Upper lobe of right lung (tissue), 1 donor: ENCODE results near the gene ALDH1B1. TPM values are rescaled to one million over a fixed set of nuclear protein-coding genes. Genes with fewer than 3 reads are reported as not detected.
A peak's percentile ranks its signal among the peaks of the same experiment; 100 is the strongest.

ENCODE experiments used
- ATAC-seq: fragments of 200-7000 bp; cut with Tn5 transposase; one replicate; pipeline ENCODE4 v1.9.1; 2020; ENCODE audit warnings: mild to moderate bottlenecking, moderate library complexity
- DNase-seq: peaks from one replicate; pipeline ENCODE4 v3.0.0-alpha.2; 2020
- H3K27ac ChIP-seq: fragments of 200-600 bp; one replicate; pipeline ENCODE4 v1.8.0; 2022
- H3K27me3 ChIP-seq: fragments of 200-600 bp; one replicate; pipeline ENCODE4 v1.8.0; 2022; ENCODE audit warnings: mild to moderate bottlenecking
- H3K36me3 ChIP-seq: fragments of 200-600 bp; one replicate; pipeline ENCODE4 v1.8.0; 2022
- H3K4me1 ChIP-seq: fragments of 200-600 bp; one replicate; pipeline ENCODE4 v1.8.0; 2022
- H3K4me3 ChIP-seq: fragments of 200-600 bp; one replicate; pipeline ENCODE4 v1.8.0; 2022; ENCODE audit warnings: mild to moderate bottlenecking
- H3K9me3 ChIP-seq: fragments of 200-600 bp; one replicate; pipeline ENCODE4 v1.8.0; 2022
- intact Hi-C: fragments of 100-400 bp; cut with DNase I; formaldehyde crosslinking; loops from one replicate; pipeline ENCODE4 v1.11.0; 2022
- total RNA-seq: library from RNA; stranded (reverse); fragmentation: NEBNext Ultra II Directional; extraction: Animal tissue kit (Norgen Biotek cat#: 25700); gene quantifications from one replicate; pipeline ENCODE4 v1.2.1, GENCODE V29; 2021
- TF ChIP-seq, protein P1 (sequence below): fragments of 200-600 bp; IDR thresholded peaks from one replicate; pipeline ENCODE4 v1.8.0; 2022; ENCODE audit warnings: antibody characterized with exemption
- donor health status: DM: no; HTN: yes; CAD: no; lungs with severe emphysema.

The ALDH1B1 gene
- total RNA-seq, 1 donor from 2014 or later = 13.7 TPM

DNA sequence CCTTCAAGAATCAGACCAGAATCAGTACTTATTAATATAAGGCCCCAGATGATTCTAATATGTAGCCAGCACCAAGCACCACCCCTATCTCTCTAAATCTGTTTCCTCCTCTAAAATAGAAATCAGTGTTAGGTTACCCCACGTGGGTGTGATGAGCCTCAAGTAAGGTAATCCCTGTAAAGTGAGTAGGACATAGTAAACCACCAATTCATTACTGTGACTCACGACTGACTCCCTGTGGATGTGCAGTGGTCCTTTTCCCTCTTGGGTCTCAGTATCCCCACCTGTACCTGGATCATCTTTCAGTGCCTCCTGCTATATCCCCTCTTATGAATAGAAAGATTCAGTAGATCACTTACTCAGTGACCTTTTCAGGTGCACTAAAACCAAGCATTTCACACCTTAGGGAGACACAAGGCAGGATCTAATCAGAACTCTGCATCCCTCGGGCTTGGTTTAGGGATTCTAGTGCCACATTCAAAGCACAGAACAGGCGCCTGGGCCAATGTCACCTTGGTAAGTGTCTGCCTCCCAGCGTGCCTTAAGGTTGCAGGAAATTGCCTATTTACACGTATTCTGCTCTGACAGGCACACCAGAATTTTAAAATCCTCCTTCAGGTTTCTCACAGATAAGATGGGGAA lies 12.2 kb upstream of the ALDH1B1 start:
- Histone ChIP-seq H3K27me3 (no peaks in the 10 kb centered on the region), H3K4me1 (no peaks in the 10 kb centered on the region), H3K27ac (no peak overlapping the region), H3K4me3 (no peak overlapping the region), H3K36me3 (no peaks in the 10 kb centered on the region), H3K9me3 (no peaks in the 10 kb centered on the region)
- no peak for ATAC-seq
- DNase-seq = no peak
- intact Hi-C loops = no loop called here
- TF ChIP-seq, protein P1, sequence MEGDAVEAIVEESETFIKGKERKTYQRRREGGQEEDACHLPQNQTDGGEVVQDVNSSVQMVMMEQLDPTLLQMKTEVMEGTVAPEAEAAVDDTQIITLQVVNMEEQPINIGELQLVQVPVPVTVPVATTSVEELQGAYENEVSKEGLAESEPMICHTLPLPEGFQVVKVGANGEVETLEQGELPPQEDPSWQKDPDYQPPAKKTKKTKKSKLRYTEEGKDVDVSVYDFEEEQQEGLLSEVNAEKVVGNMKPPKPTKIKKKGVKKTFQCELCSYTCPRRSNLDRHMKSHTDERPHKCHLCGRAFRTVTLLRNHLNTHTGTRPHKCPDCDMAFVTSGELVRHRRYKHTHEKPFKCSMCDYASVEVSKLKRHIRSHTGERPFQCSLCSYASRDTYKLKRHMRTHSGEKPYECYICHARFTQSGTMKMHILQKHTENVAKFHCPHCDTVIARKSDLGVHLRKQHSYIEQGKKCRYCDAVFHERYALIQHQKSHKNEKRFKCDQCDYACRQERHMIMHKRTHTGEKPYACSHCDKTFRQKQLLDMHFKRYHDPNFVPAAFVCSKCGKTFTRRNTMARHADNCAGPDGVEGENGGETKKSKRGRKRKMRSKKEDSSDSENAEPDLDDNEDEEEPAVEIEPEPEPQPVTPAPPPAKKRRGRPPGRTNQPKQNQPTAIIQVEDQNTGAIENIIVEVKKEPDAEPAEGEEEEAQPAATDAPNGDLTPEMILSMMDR = no peak

DNA sequence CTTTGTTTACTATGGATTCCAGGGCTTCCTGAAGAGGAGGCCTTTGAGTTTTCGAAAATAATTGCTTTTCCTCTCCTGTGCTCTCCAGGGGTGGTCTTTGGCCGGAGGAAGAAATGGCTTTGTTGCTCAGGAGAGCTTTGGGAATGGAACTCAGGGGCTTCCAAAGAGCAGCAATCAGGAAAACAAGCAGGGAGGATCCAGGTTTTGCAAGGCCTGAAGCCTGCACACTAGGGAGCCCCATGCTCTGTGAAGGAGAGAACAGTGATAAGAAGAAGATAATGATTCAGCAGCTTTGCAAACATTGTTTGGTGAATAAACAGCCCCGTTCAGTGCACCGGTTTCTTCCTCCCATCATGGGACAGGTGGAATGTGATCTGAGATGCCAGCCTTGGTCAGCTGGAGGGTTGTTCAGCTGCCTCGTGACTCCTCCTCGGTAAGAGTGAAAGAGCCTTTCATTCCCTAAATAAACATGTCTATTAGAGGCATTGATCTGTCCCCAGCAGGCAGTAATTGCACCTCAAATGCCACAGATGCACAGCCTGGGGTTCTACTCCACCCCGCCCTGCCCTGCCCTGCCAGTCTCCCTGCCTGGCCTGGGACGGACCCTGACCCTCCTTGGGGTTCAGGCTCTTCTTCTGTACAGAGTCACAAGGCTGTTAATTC lies 11.5 kb upstream of the ALDH1B1 start:
- no peaks in the 10 kb centered on the region for H3K36me3 ChIP-seq
- no peak overlapping the region for H3K27ac ChIP-seq
- H3K9me3 ChIP-seq = no peaks in the 10 kb centered on the region
- DNase-seq = no peak
- peak; percentile 32 for ATAC-seq
- H3K4me1 ChIP-seq = no peaks in the 10 kb centered on the region
- no peak overlapping the region for H3K4me3 ChIP-seq
- intact Hi-C loops = no loop called here
- TF ChIP-seq, protein P1 = no peak
- H3K27me3 ChIP-seq = no peaks in the 10 kb centered on the region

DNA sequence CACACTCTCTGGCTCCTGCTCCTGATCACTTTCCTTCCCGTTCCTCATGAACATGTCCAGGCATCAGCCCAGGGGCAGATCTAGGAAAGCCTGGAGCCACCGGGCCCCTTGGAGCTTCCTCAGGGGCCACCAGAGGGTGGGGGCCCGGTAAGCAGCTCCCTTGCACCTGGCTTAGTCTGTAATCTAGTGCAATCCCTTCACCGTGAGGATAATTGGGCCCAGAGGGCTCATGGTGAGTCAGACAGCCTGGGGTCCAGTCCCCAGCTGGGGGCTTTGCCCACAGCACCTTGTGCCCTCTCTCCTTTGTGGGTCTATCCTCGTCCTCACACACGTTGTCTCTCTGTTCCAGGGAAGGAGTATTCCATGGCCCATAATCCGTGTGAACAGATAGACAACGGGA lies 10.4 kb upstream of the ALDH1B1 start:
- Histone ChIP-seq H3K9me3 (no peaks in the 10 kb centered on the region), H3K4me3 (no peak overlapping the region), H3K36me3 (no peaks in the 10 kb centered on the region), H3K27ac (no peak overlapping the region), H3K27me3 (no peaks in the 10 kb centered on the region), H3K4me1 (no peaks in the 10 kb centered on the region)
- intact Hi-C loops = no loop called here
- TF ChIP-seq, protein P1 = no peak
- no peak for DNase-seq
- no peak for ATAC-seq

DNA sequence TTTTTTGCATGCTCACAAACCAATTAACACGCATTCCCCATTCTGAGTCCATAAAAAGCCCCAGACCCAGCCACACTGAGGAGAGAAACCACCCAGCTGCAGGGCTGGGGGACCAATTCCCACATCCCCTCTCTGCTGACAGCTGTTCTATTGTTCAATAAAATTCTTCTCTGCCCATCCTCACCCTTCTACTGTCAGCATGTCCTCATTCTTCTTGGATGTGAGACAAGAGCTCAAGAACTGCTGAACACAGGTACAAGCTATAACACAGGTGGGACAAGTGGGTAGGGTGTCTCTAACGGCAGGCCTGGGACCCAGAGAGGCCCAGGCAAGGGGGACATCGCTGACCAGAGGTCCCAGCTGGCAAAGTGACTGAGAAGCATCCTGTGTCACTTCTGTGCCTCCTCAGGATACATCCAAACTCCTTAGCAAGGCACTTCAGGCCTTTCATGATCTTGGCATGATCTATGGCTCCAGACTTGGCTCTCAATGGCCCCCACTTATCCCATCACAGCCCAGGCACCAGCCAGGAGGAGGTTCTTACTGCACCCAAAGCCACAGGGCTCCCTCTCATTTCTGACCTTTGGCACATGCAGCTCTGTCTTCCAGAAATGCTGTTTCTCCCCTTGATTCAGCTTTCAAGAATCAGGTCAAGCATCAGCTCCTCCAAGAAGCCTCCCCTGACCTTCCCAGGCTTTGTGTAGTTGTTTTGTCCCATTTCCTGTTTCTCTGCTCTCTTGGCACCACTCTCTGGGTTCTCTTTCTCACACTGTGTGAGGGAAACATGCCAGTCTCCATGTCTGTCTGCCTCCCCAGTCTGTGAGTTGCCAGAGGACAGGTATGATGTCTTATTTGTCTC lies 7.3 kb upstream of the ALDH1B1 start:
- DNase-seq (no peak), ATAC-seq (no peak)
- H3K4me3 ChIP-seq = no peak overlapping the region
- no peaks in the 10 kb centered on the region for H3K9me3 ChIP-seq
- H3K27ac ChIP-seq = no peak overlapping the region
- intact Hi-C loops = no loop called here
- H3K27me3 ChIP-seq = no peaks in the 10 kb centered on the region
- H3K4me1 ChIP-seq = no peaks in the 10 kb centered on the region
- no peaks in the 10 kb centered on the region for H3K36me3 ChIP-seq
- TF ChIP-seq, protein P1 = no peak

DNA sequence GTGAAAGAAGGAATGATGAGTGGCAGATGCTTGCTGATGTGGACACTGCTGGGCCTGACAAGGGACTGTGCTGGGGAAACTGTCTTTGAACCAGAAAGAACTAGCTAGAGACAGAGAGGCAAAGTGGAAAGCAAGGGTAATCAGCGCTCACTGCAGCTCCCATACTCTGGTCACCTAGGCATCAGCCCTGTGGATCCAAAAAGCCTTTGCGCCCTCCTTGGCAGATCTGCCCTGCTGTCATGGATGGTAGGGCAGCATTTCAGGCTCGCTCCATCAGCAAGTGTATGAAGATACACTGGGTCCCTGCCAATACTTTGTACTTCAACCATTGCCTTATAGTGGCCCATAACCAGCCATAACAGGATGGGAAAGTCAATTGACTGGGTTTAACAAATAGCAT lies 6.6 kb upstream of the ALDH1B1 start:
- H3K9me3 ChIP-seq = no peaks in the 10 kb centered on the region
- H3K36me3 ChIP-seq = no peaks in the 10 kb centered on the region
- no peak for DNase-seq
- no peaks in the 10 kb centered on the region for H3K27me3 ChIP-seq
- intact Hi-C loops = no loop called here
- no peak overlapping the region for H3K27ac ChIP-seq
- TF ChIP-seq, protein P1 = no peak
- H3K4me3 ChIP-seq = no peak overlapping the region
- H3K4me1 ChIP-seq = no peaks in the 10 kb centered on the region
- no peak for ATAC-seq
